ENCODE data around the gene PTPN20.

Gene PTPN20

GRCh38 chr10:47047577-47048525 is 136.6 kb downstream of the PTPN20 start:
- peak; percentile 21 to 79 (median 55) for DNase-seq (ENCODE audit: low read depth in 3 of 3, low spot score in 1 of 3)

- DNase-seq (ENCODE audit: low read depth in 3 of 3, low spot score in 1 of 3), result no peak
Observed at GRCh38 chr10:47048526-47048905, 137.3 kb downstream of the PTPN20 start.

- no peak for DNase-seq (ENCODE audit: low read depth in 3 of 3, low spot score in 1 of 3)
Observed at GRCh38 chr10:47049056-47049851, 138.0 kb downstream of the PTPN20 start.

GRCh38 chr10:47049906-47050305 is 138.7 kb downstream of the PTPN20 start:
- DNase-seq (ENCODE audit: low read depth in 3 of 3, low spot score in 1 of 3), result no peak

DNA sequence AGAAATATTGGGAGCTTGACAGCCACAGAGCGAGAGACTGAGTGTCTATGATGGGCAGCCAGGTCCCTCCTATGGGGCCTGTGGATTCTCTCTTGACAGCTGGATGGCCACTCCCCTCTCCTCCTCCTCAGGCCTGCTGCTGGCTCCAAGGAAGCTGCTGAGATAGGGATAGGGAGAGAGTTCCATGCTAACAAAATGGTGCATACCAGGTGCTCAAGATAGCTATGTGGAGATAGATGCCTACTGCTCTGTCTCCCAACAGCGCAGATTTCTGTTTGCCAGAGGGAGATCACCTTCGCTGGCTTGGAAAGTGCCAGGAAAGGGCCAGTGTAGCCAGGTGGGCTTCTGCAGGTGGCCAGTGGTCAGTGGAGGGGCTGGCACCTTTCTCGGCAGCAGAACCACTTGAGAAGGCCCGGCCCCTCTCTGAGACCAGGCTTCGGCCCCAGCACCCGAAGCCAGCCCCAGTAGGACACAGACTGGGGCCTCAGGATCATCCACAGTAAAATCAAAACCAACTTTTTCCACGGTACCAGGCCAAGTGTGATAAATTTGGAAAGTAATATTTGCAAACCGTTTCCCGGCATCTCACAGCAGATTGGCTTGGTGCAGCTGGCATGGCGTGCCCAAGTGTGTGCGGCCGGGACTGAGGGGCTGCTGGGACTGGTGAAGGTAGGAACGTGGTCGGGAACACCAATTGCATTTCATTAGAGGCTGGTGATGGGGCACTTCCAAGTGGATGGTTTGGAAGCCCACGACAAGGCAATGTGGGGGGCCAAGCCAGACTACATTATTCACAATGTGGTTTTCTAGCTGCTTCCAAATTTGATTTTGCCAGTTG is 139.6 kb downstream of the PTPN20 start:
- no peak for DNase-seq (ENCODE audit: low read depth in 3 of 3, low spot score in 1 of 3)

GRCh38 chr10:47051741-47052238 is 140.6 kb downstream of the PTPN20 start:
- DNase-seq (ENCODE audit: low read depth in 3 of 3, low spot score in 1 of 3), result no peak
